K562 (cell line): Measurements from ENCODE around the gene NMB.

ENCODE experiments used
- CREM ChIP-seq: IDR thresholded peaks from 2 replicates; pipeline ENCODE4 v1.6.1; 2014; ENCODE audit warnings: antibody characterized with exemption, low read depth
- KDM4B ChIP-seq, 2 experiments: fragments of 450-650 bp in 1 of 2; sonication (generic) in 1 of 2; IDR thresholded peaks; 2 replicates each; pipeline ENCODE4 v1.6.1; 2016 to 2017; ENCODE audit warnings: borderline replicate concordance in 2 of 2, antibody characterized with exemption in 1 of 2, low read depth in 1 of 2, mild to moderate bottlenecking in 1 of 2
- MEF2D ChIP-seq: conservative IDR thresholded peaks from 2 replicates; pipeline ENCODE4 v1.6.1; 2016; ENCODE audit warnings: low read depth, missing genetic modification characterization, missing compliant biosample characterization
- SMAD1 ChIP-seq: fragments of 150-350 bp; IDR thresholded peaks from 2 replicates; pipeline ENCODE4 v1.6.1; 2014; ENCODE audit warnings: low read length, low read depth; ENCODE audit not compliant: partially characterized antibody
- TARDBP ChIP-seq: fragments of 450-650 bp; IDR thresholded peaks from 2 replicates; pipeline ENCODE4 v1.6.1; 2016
- ZBTB7A ChIP-seq: IDR thresholded peaks from 2 replicates; pipeline ENCODE4 v1.6.1; 2011; ENCODE audit warnings: low read depth, mild to moderate bottlenecking, low read length, moderate library complexity, borderline replicate concordance; ENCODE audit not compliant: control insufficient read depth
- ZNF143 ChIP-seq: sonication (generic); formaldehyde crosslinking; IDR thresholded peaks from 2 replicates; pipeline ENCODE4 v1.9.0; 2022; ENCODE audit warnings: mild to moderate bottlenecking, missing genetic modification reagents
- ZNF24 ChIP-seq: fragments of 450-650 bp; IDR thresholded peaks from 2 replicates; pipeline ENCODE4 v1.6.1; 2016
- TF ChIP-seq, protein P1 (sequence below), 3 experiments: IDR thresholded peaks in 2 of 3; conservative IDR thresholded peaks in 1 of 3; 2 replicates each; pipeline ENCODE4 v1.5.1; 2011 to 2012; ENCODE audit warnings: low read length in 3 of 3, mild to moderate bottlenecking in 3 of 3, control low read depth in 2 of 3, improper control_type of control experiment in 1 of 3, inconsistent platforms in 1 of 3, low read depth in 1 of 3, mixed read lengths in 1 of 3, moderate library complexity in 1 of 3; ENCODE audit not compliant: insufficient read depth in 2 of 3
- TF ChIP-seq, protein P2 (sequence below): sonication (generic); formaldehyde crosslinking; IDR thresholded peaks from 2 replicates; pipeline ENCODE4 v1.8.1; 2023; ENCODE audit warnings: missing genetic modification reagents, mild to moderate bottlenecking, borderline replicate concordance
- TF ChIP-seq, protein P3 (sequence below): sonication (generic); formaldehyde crosslinking; IDR thresholded peaks from 2 replicates; pipeline ENCODE4 v1.8.0; 2023; ENCODE audit warnings: mild to moderate bottlenecking, missing genetic modification reagents
- TF ChIP-seq, protein P4 (sequence below), 2 experiments: fragments of 450-650 bp in 1 of 2; sonication (generic) in 1 of 2; formaldehyde crosslinking in 1 of 2; IDR thresholded peaks in 1 of 2; conservative IDR thresholded peaks in 1 of 2; 2 replicates each; pipeline versions ENCODE4 v1.6.1 to v1.8.1; 2016 to 2023; ENCODE audit warnings: mild to moderate bottlenecking in 2 of 2, moderate library complexity in 2 of 2, inconsistent platforms in 1 of 2, missing genetic modification reagents in 1 of 2
- TF ChIP-seq, protein P5 (sequence below): fragments of 250-450 bp; sonication (Bioruptor Pico); IDR thresholded peaks from 2 replicates; pipeline ENCODE4 v1.4.0; 2020
- TF ChIP-seq, protein P6 (sequence below), 3 experiments: fragments of 200-800 bp in 1 of 3; fragments of 250-450 bp in 1 of 3; fragments of 450-650 bp in 1 of 3; sonication (Bioruptor Pico) in 1 of 3; sonication (Bioruptor generic) in 1 of 3; formaldehyde crosslinking in 1 of 3; IDR thresholded peaks; 2 replicates each; pipeline versions ENCODE4 v1.6.1 to v1.8.0; 2016 to 2022; ENCODE audit warnings: mild to moderate bottlenecking in 2 of 3, missing genetic modification characterization in 2 of 3, missing compliant biosample characterization in 1 of 3, moderate library complexity in 1 of 3

DNA sequence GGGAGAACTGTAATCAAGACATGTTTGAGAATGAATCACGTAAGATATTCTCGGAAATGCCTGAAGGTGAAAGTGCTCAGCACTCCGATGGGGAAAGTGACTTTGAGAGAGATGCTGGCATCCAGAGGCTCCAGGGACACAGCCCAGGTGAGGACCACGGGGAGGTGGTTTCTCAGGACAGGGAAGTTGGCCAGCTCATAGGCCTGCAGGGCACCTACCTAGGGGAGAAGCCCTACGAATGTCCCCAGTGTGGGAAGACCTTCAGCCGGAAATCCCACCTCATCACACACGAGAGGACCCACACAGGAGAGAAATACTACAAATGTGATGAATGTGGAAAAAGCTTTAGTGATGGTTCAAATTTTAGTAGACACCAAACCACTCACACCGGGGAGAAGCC is 37.4 kb downstream of the NMB start:
- TF ChIP-seq CREM, result no peak
- TF ChIP-seq, protein P1, sequence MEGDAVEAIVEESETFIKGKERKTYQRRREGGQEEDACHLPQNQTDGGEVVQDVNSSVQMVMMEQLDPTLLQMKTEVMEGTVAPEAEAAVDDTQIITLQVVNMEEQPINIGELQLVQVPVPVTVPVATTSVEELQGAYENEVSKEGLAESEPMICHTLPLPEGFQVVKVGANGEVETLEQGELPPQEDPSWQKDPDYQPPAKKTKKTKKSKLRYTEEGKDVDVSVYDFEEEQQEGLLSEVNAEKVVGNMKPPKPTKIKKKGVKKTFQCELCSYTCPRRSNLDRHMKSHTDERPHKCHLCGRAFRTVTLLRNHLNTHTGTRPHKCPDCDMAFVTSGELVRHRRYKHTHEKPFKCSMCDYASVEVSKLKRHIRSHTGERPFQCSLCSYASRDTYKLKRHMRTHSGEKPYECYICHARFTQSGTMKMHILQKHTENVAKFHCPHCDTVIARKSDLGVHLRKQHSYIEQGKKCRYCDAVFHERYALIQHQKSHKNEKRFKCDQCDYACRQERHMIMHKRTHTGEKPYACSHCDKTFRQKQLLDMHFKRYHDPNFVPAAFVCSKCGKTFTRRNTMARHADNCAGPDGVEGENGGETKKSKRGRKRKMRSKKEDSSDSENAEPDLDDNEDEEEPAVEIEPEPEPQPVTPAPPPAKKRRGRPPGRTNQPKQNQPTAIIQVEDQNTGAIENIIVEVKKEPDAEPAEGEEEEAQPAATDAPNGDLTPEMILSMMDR (IDR thresholded peaks at IDR 0.05 in 2 of 3, conservative IDR thresholded peaks at IDR 0.05 in 1 of 3; ENCODE audit: insufficient read depth in 2 of 3, low read depth in 1 of 3, low read length in 3 of 3), result no peak
- no peak for TF ChIP-seq ZBTB7A
- TF ChIP-seq MEF2D (tag), result no peak
- no peak for TF ChIP-seq ZNF143 (CRISPR knock-in tag)
- TF ChIP-seq SMAD1, result no peak
- TF ChIP-seq, protein P2, sequence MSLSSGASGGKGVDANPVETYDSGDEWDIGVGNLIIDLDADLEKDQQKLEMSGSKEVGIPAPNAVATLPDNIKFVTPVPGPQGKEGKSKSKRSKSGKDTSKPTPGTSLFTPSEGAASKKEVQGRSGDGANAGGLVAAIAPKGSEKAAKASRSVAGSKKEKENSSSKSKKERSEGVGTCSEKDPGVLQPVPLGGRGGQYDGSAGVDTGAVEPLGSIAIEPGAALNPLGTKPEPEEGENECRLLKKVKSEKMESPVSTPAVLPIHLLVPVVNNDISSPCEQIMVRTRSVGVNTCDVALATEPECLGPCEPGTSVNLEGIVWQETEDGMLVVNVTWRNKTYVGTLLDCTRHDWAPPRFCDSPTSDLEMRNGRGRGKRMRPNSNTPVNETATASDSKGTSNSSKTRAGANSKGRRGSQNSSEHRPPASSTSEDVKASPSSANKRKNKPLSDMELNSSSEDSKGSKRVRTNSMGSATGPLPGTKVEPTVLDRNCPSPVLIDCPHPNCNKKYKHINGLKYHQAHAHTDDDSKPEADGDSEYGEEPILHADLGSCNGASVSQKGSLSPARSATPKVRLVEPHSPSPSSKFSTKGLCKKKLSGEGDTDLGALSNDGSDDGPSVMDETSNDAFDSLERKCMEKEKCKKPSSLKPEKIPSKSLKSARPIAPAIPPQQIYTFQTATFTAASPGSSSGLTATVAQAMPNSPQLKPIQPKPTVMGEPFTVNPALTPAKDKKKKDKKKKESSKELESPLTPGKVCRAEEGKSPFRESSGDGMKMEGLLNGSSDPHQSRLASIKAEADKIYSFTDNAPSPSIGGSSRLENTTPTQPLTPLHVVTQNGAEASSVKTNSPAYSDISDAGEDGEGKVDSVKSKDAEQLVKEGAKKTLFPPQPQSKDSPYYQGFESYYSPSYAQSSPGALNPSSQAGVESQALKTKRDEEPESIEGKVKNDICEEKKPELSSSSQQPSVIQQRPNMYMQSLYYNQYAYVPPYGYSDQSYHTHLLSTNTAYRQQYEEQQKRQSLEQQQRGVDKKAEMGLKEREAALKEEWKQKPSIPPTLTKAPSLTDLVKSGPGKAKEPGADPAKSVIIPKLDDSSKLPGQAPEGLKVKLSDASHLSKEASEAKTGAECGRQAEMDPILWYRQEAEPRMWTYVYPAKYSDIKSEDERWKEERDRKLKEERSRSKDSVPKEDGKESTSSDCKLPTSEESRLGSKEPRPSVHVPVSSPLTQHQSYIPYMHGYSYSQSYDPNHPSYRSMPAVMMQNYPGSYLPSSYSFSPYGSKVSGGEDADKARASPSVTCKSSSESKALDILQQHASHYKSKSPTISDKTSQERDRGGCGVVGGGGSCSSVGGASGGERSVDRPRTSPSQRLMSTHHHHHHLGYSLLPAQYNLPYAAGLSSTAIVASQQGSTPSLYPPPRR (CRISPR knock-in tag), result no peak
- no peak for TF ChIP-seq ZNF24
- TF ChIP-seq, protein P3, sequence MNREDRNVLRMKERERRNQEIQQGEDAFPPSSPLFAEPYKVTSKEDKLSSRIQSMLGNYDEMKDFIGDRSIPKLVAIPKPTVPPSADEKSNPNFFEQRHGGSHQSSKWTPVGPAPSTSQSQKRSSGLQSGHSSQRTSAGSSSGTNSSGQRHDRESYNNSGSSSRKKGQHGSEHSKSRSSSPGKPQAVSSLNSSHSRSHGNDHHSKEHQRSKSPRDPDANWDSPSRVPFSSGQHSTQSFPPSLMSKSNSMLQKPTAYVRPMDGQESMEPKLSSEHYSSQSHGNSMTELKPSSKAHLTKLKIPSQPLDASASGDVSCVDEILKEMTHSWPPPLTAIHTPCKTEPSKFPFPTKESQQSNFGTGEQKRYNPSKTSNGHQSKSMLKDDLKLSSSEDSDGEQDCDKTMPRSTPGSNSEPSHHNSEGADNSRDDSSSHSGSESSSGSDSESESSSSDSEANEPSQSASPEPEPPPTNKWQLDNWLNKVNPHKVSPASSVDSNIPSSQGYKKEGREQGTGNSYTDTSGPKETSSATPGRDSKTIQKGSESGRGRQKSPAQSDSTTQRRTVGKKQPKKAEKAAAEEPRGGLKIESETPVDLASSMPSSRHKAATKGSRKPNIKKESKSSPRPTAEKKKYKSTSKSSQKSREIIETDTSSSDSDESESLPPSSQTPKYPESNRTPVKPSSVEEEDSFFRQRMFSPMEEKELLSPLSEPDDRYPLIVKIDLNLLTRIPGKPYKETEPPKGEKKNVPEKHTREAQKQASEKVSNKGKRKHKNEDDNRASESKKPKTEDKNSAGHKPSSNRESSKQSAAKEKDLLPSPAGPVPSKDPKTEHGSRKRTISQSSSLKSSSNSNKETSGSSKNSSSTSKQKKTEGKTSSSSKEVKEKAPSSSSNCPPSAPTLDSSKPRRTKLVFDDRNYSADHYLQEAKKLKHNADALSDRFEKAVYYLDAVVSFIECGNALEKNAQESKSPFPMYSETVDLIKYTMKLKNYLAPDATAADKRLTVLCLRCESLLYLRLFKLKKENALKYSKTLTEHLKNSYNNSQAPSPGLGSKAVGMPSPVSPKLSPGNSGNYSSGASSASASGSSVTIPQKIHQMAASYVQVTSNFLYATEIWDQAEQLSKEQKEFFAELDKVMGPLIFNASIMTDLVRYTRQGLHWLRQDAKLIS (CRISPR knock-in tag), result no peak
- TF ChIP-seq, protein P4, sequence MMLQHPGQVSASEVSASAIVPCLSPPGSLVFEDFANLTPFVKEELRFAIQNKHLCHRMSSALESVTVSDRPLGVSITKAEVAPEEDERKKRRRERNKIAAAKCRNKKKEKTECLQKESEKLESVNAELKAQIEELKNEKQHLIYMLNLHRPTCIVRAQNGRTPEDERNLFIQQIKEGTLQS (IDR thresholded peaks at IDR 0.05), result no peak
- TF ChIP-seq, protein P4 (CRISPR knock-in tag; conservative IDR thresholded peaks at IDR 0.05), result no peak
- TF ChIP-seq, protein P5, sequence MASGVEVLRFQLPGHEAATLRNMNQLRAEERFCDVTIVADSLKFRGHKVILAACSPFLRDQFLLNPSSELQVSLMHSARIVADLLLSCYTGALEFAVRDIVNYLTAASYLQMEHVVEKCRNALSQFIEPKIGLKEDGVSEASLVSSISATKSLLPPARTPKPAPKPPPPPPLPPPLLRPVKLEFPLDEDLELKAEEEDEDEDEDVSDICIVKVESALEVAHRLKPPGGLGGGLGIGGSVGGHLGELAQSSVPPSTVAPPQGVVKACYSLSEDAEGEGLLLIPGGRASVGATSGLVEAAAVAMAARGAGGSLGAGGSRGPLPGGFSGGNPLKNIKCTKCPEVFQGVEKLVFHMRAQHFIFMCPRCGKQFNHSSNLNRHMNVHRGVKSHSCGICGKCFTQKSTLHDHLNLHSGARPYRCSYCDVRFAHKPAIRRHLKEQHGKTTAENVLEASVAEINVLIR (CRISPR knock-in tag), result no peak
- no peak for TF ChIP-seq KDM4B (IDR thresholded peaks at IDR 0.05; ENCODE audit: borderline replicate concordance in 2 of 2, low read depth in 1 of 2)
- TF ChIP-seq, protein P6, sequence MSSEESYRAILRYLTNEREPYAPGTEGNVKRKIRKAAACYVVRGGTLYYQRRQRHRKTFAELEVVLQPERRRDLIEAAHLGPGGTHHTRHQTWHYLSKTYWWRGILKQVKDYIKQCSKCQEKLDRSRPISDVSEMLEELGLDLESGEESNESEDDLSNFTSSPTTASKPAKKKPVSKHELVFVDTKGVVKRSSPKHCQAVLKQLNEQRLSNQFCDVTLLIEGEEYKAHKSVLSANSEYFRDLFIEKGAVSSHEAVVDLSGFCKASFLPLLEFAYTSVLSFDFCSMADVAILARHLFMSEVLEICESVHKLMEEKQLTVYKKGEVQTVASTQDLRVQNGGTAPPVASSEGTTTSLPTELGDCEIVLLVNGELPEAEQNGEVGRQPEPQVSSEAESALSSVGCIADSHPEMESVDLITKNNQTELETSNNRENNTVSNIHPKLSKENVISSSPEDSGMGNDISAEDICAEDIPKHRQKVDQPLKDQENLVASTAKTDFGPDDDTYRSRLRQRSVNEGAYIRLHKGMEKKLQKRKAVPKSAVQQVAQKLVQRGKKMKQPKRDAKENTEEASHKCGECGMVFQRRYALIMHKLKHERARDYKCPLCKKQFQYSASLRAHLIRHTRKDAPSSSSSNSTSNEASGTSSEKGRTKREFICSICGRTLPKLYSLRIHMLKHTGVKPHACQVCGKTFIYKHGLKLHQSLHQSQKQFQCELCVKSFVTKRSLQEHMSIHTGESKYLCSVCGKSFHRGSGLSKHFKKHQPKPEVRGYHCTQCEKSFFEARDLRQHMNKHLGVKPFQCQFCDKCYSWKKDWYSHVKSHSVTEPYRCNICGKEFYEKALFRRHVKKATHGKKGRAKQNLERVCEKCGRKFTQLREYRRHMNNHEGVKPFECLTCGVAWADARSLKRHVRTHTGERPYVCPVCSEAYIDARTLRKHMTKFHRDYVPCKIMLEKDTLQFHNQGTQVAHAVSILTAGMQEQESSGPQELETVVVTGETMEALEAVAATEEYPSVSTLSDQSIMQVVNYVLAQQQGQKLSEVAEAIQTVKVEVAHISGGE (CRISPR knock-in tag; IDR thresholded peaks at IDR 0.05), result no peak
- TF ChIP-seq TARDBP, result no peak
